Breast epithelium (tissue), 3 donors: ENCODE data around the gene LRRC70.

Experiments used
- POLR2A ChIP-seq: fragments of 450-650 bp; IDR thresholded peaks from one replicate; pipeline ENCODE4 v1.6.1; 2016; ENCODE audit warnings: antibody characterized with exemption, mild to moderate bottlenecking, moderate library complexity
- POLR2AphosphoS5 ChIP-seq, 3 donors: sonication (generic); formaldehyde crosslinking; IDR thresholded peaks; one replicate each; pipeline ENCODE4 v1.6.1; 2017; ENCODE audit warnings: antibody characterized with exemption in 3 of 3

DNA sequence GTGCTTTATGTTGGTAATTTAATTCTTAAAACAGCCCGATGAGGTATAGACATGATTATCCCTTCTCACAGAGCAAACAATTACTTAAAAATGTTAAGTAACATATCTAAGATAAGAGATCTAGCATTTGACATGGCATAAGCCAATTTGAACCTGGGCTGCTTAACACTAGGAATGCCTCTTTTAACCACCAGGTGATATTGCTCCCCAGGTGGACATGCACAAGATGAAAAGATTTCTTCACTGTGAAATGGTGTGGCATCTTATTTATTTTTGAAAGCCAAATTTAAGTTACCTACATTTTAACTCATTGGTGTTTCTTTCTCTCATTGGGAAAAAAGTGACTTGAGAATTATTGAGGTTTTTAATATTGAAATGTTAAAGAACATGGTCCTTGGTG lies 15.8 kb upstream of the LRRC70 start:
- TF ChIP-seq POLR2A = no peak
- no peak for TF ChIP-seq POLR2AphosphoS5 (IDR thresholded peaks at IDR 0.05)
